HEK293T (cell line): Measurements from ENCODE around the gene PLCG1.

ENCODE experiments used
- FOXK2 ChIP-seq: fragments of 450-650 bp; IDR thresholded peaks from 2 replicates; pipeline ENCODE4 v1.6.1; 2016; ENCODE audit warnings: mild to moderate bottlenecking
- NFRKB ChIP-seq: fragments of 450-650 bp; IDR thresholded peaks from 2 replicates; pipeline ENCODE4 v1.6.1; 2016; ENCODE audit warnings: mild to moderate bottlenecking, moderate library complexity
- SP1 ChIP-seq: fragments of 450-650 bp; IDR thresholded peaks from 2 replicates; pipeline ENCODE4 v1.6.1; 2017

DNA sequence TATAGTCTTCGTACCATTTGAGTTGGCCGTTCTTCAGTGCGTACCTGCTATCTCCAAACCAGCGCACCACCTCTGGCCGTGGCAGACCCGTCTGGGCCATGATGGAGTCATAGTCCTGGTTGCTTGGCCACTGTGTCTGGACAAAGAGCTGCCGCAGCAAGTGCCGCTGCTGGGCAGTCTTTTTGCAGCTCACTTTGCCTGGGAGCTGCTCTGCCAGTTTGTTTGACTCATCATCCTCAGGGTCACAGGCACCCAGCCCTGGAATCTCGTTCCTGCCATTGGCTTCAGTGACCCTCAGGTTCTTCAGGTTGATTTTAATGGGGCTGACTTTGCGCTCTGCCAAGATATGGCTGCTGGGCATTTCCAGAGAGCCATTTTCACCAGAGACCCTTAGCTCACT lies 65.1 kb downstream of the PLCG1 start:
- TF ChIP-seq FOXK2, result no peak
- no peak for TF ChIP-seq SP1
- no peak for TF ChIP-seq NFRKB
